ENCODE results near the gene TMEM106B.
"Not testable (repeated sequence)": the region's sequence is repeated elsewhere in the genome, so short reads cannot be mapped to it uniquely, and the experiment has no call there.

The TMEM106B gene

GRCh38 chr7:12211054-12211710, at the start of gene TMEM106B:
Gene TMEM106B, plus strand, starts transcription at chr7:12211294. Its CDS starts 3,517 bp downstream, at chr7:12214811.
- TF ChIP-seq POLR2A (IDR thresholded peaks at IDR 0.05; ENCODE audit: low read length) (peak; percentile 90), GATA1 (IDR thresholded peaks at IDR 0.05; ENCODE audit: low read depth, low read length) (no peak)

GRCh38 chr7:12162415-12163113, 48.5 kb upstream of the TMEM106B start:
- DNase-seq, result no peak
- TF ChIP-seq POLR2A (IDR thresholded peaks at IDR 0.05; ENCODE audit: low read length) (no peak), GATA1 (IDR thresholded peaks at IDR 0.05; ENCODE audit: low read depth, low read length) (no peak)

More at GRCh38 chr7:12211054-12211710, at the start of gene TMEM106B:
- peak; percentile 96 to 98 for DNase-seq

- not testable (repeated sequence) for DNase-seq
Measured at GRCh38 chr7:12168065-12168464, 43.0 kb upstream of the TMEM106B start.

GRCh38 chr7:12169981-12170820, 40.9 kb upstream of the TMEM106B start:
- not testable (repeated sequence) for DNase-seq

GRCh38 chr7:12173671-12174070, 37.4 kb upstream of the TMEM106B start:
- no peak for TF ChIP-seq GATA1 (IDR thresholded peaks at IDR 0.05; ENCODE audit: low read depth, low read length)
- no peak for TF ChIP-seq POLR2A (IDR thresholded peaks at IDR 0.05; ENCODE audit: low read length)
- DNase-seq, result no peak

GRCh38 chr7:12174931-12175330, 36.2 kb upstream of the TMEM106B start:
- no peak for DNase-seq
- TF ChIP-seq GATA1 (IDR thresholded peaks at IDR 0.05; ENCODE audit: low read depth, low read length) (no peak), POLR2A (IDR thresholded peaks at IDR 0.05; ENCODE audit: low read length) (no peak)

GRCh38 chr7:12178317-12178716, 32.8 kb upstream of the TMEM106B start:
- DNase-seq, result no peak
- no peak for TF ChIP-seq GATA1 (IDR thresholded peaks at IDR 0.05; ENCODE audit: low read depth, low read length)
- no peak for TF ChIP-seq POLR2A (IDR thresholded peaks at IDR 0.05; ENCODE audit: low read length)

- no peak for DNase-seq
- TF ChIP-seq GATA1 (IDR thresholded peaks at IDR 0.05; ENCODE audit: low read depth, low read length), result no peak
- no peak for TF ChIP-seq POLR2A (IDR thresholded peaks at IDR 0.05; ENCODE audit: low read length)
Measured at GRCh38 chr7:12194426-12194825, 16.7 kb upstream of the TMEM106B start.

- TF ChIP-seq GATA1 (IDR thresholded peaks at IDR 0.05; ENCODE audit: low read depth, low read length) (no peak), POLR2A (IDR thresholded peaks at IDR 0.05; ENCODE audit: low read length) (no peak)
- DNase-seq, result no peak
Measured at GRCh38 chr7:12196386-12196785, 14.7 kb upstream of the TMEM106B start.

GRCh38 chr7:12199363-12199762, 11.7 kb upstream of the TMEM106B start:
- DNase-seq, result no peak
- TF ChIP-seq POLR2A (IDR thresholded peaks at IDR 0.05; ENCODE audit: low read length) (no peak), GATA1 (IDR thresholded peaks at IDR 0.05; ENCODE audit: low read depth, low read length) (no peak)

GRCh38 chr7:12207046-12207445, 4.0 kb upstream of the TMEM106B start:
- TF ChIP-seq GATA1 (IDR thresholded peaks at IDR 0.05; ENCODE audit: low read depth, low read length), result no peak
- DNase-seq, result no peak

- TF ChIP-seq GATA1 (IDR thresholded peaks at IDR 0.05; ENCODE audit: low read depth, low read length) (no peak), POLR2A (IDR thresholded peaks at IDR 0.05; ENCODE audit: low read length) (no peak)
- no peak for DNase-seq
Measured at GRCh38 chr7:12209221-12209620, 1.9 kb upstream of the TMEM106B start.

- DNase-seq, result peak; percentile 37 to 69
- TF ChIP-seq POLR2A (IDR thresholded peaks at IDR 0.05; ENCODE audit: low read length), result no peak
Measured at GRCh38 chr7:12210179-12211053, 678 bp upstream of the TMEM106B start.
